ENCODE measurements around the gene INTS11.
"Not testable (repeated sequence)": the region's sequence is repeated elsewhere in the genome, so short reads cannot be mapped to it uniquely, and the experiment has no call there.

The INTS11 gene

DNA sequence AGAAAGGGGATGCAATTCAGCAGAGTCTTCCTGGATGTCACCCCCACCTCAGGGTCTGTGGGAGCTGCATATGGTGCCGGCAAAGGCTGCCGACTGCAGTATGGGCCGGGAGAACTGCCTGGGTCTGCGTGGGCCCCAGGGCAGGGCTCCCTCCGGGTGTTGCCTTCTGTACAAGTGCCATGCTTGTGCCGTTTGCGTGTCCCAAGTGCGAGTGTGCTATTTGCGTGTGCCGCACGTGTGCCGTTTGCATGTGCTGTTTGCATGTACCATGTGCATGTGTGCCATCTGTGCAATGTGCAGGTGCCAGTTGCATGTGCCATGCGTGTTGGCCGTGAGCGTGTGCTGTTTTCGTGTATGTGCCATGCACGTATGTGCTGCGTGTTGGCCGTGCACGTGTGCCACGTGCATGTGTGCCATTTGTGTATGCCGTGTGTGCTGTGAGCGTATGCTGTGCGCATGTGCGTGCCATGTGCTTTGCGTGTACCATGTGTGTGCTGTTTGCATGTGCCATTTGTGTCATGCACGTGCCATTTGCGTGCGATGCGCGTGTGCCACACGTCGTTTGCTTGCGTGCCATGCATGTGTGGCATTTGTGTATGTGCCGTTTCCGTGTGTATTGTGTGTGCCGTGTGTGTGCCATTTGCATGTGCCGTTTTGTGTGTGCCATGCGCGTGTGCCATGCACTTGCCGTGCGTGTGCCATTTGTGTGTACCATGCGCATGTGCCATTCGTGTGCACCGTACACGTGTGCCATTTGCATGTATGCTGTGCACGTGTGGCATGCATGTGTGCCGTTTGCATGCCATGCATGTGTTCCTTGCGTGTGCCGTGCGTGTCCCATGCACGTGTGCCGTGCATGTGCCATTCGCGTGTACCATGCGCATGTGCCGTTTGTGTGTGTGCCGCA is 5.1 kb upstream of the INTS11 start:
- FAIRE-seq: no peak

GRCh38 chr1:1328254-1328653 is 3.8 kb upstream of the INTS11 start:
- no peak for FAIRE-seq

- FAIRE-seq: no peak
Observed at GRCh38 chr1:1327291-1327690, 2.8 kb upstream of the INTS11 start.

DNA sequence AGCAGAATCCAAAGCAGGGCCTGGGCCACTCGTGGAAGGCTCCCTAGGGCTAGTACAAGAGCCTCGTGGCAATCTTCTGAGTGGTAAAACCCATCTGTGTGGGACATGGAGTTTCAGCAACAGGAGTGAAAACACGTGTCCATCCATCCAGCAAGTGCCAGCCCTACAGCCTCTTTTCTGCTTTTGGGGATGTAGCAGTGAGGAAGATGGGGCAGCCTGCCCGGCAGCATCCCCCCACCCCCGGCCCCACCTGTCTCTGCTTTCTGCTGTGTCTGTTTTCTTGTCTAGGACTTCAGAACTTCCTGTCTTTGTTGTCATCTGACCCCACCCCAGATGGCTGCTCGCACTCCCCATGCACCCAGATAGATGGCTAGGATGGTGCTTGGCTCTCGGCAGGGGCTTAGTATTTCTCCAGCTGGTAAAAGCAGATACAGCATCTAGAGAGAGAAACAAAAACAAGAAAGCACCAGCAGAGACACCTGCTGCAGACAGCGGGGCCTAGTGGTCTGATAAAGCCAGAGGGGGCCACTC is 1.7 kb upstream of the INTS11 start:
- no peak for FAIRE-seq

GRCh38 chr1:1325288-1326074 is 1.0 kb upstream of the INTS11 start:
- no peak for FAIRE-seq

- FAIRE-seq: no peak
Observed at GRCh38 chr1:1324084-1324523, 356 bp downstream of the INTS11 start.

DNA sequence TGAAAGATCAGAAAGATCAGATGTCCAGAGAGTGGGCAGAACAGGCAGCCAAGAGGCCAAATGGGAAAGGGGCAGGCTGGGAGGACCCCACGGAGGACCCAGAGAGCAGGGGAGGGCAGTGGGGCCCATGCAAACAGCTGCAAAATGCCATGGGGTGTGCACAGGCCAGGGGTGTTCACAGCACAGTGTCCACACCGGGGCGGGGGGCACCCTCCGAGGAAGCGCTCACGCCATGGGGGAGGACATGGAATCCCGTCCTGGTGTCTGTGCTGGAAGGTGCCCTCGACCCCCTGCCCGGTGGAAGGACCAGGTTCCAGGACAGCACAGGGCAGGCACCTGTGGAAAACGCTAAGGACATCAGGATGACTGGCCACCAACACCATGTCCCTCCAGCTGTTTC is 1.5 kb downstream of the INTS11 start:
- FAIRE-seq: no peak

- FAIRE-seq: no peak
Observed at GRCh38 chr1:1322418-1322817, 2.0 kb downstream of the INTS11 start.

DNA sequence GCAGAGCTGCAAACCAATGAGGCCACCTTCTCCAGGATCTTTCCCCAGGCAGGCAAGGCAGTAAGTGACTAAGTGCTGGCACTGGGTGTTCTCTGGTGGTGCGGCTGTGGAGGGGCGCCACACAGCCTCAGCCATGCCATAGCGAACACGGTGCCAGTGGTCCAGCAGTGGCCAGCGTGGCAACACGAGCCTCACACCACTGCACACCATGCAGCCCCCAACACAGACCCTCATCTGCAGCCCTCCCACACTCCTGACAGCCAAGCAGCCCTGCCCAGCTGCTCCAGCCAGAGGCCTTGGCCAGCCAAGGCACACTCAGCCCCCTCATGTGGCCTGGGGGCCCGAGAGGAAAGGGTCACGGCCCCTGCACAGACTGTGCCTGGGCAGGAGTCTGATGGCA is 3.0 kb downstream of the INTS11 start:
- FAIRE-seq: no peak

- no peak for FAIRE-seq
Observed at GRCh38 chr1:1320666-1321448, 3.6 kb downstream of the INTS11 start.

GRCh38 chr1:1319646-1319941 is 4.9 kb downstream of the INTS11 start:
- no peak for FAIRE-seq

GRCh38 chr1:1318777-1319645 is 5.4 kb downstream of the INTS11 start:
- no peak for FAIRE-seq

- FAIRE-seq: peak; percentile 92
Observed at GRCh38 chr1:1318131-1318652, 6.3 kb downstream of the INTS11 start.

GRCh38 chr1:1317420-1317819 is 7.0 kb downstream of the INTS11 start:
- FAIRE-seq: no peak

DNA sequence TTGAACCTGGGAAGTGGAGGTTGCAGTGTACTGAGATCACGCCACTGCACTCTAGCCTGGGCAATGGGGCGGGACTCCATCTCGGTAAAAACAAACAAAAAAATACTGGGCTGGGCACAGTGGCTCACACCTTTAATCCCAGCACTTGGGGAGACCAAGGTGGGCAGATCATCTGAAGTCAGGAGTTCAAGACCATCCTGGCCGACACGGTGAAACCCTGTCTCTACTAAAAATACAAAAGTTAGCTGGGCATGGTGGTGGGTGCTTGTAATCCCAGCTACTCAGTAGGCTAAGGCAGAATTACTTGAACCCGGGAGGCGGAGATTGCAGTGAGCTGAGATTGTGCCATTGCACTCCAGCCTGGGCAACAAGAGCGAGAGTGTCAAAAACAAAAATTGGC is 8.3 kb downstream of the INTS11 start:
- FAIRE-seq: not testable (repeated sequence)

DNA sequence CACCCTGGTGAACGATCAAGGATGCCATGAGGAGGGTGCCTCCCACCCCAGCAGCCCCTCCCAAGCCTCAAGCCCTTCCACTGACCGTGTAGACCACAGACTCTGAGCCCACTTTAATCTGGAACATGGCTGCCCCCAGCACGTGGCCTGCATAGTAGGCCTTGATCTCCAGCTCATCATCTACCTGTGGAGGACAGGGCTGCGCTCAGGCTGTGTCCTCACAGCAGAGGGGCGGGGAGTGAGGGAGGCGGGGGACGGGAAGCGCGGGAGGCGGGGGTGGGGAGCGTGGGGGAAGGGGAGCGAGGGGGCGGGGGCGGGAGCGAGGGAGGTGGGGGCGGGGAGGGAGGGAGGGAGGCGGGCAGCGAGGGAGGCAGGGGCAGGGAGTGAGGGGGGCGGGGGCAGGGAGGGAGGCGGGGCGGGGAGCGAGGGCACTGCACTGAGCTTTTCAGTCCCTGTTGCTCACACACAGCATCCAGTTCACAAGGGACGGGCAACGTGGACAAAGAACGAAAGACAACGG is 9.0 kb downstream of the INTS11 start:
- FAIRE-seq: no peak

- FAIRE-seq: no peak
Observed at GRCh38 chr1:1314678-1315335, 9.7 kb downstream of the INTS11 start.

DNA sequence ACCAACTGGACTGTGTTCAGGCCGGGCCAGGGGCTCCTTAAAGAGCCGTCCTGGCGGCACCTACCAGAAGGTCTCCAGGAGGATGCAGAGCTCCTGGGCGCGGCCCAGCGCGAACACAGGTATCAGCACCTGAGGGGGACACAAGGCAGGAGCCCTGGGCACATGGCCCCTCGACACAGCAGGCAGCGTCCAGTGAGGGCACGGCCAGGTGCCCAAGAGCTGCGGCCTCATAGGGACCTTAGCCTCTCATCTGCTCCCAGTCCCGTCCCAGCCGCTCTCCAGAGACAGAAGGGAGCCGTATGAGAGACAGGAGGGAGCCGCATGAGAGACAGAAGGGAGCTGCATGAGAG is 10.2 kb downstream of the INTS11 start:
- FAIRE-seq: no peak

- no peak for FAIRE-seq
Observed at GRCh38 chr1:1313500-1314236, 10.8 kb downstream of the INTS11 start.
